NT2/D1 (cell line): ENCODE measurements around the gene WDR44.

Experiments
- YY1 ChIP-seq: IDR thresholded peaks from 2 replicates; pipeline ENCODE4 v1.6.1; 2011; ENCODE audit not compliant: insufficient read length, insufficient read depth
- ZNF274 ChIP-seq: IDR thresholded peaks from 2 replicates; pipeline ENCODE4 v1.6.1; 2011; ENCODE audit warnings: mild to moderate bottlenecking, low read depth, low read length

GRCh38 chrX:118437283-118437682 is 91.4 kb downstream of the WDR44 start:
- no peak for TF ChIP-seq ZNF274
- TF ChIP-seq YY1 = no peak
